OCI-LY1 (cell line): ENCODE results near the gene EPB41.
"Not testable (repeated sequence)": the region's sequence is repeated elsewhere in the genome, so short reads cannot be mapped to it uniquely, and the experiment has no call there.

Source experiments
- H2AFZ ChIP-seq: fragments of 200-600 bp; sonication (generic), shearing (Covaris generic); 2 replicates; pipeline ENCODE4 v1.6.0; 2014; ENCODE audit warnings: antibody characterized with exemption, mild to moderate bottlenecking, low read length
- H3F3A ChIP-seq: fragments of 200-600 bp; sonication (generic), shearing (Covaris generic); 2 replicates; pipeline ENCODE4 v1.6.0; 2014; ENCODE audit warnings: mild to moderate bottlenecking, antibody characterized with exemption, low read length, moderate library complexity; ENCODE audit not compliant: insufficient read depth
- H3K27ac ChIP-seq: fragments of 200-600 bp; sonication (generic); 2 replicates; pipeline ENCODE4 v1.5.1; 2014; ENCODE audit warnings: low read length, mixed run types, mild to moderate bottlenecking, low read depth; ENCODE audit not compliant: poor library complexity, severe bottlenecking
- H3K27me3 ChIP-seq: fragments of 200-600 bp; sonication (generic); 2 replicates; pipeline ENCODE4 v1.6.0; 2014; ENCODE audit warnings: antibody characterized with exemption, mild to moderate bottlenecking, low read length, moderate library complexity; ENCODE audit not compliant: insufficient read depth
- H3K36me3 ChIP-seq: fragments of 200-600 bp; sonication (generic); 2 replicates; pipeline ENCODE4 v1.6.1; 2014; ENCODE audit warnings: mild to moderate bottlenecking, antibody characterized with exemption, low read length, moderate library complexity, mixed read lengths; ENCODE audit not compliant: insufficient read depth
- H3K4me1 ChIP-seq: fragments of 200-600 bp; sonication (generic); 2 replicates; pipeline ENCODE4 v1.5.1; 2014; ENCODE audit warnings: mild to moderate bottlenecking, low read length, moderate library complexity; ENCODE audit not compliant: insufficient read depth, severe bottlenecking
- H3K4me2 ChIP-seq: fragments of 200-600 bp; sonication (generic), shearing (Covaris generic); 2 replicates; pipeline ENCODE4 v1.6.1; 2014; ENCODE audit warnings: low read length
- H3K4me3 ChIP-seq: fragments of 200-600 bp; sonication (generic); 2 replicates; pipeline ENCODE4 v1.5.1; 2014; ENCODE audit warnings: low read length, low read depth, mild to moderate bottlenecking, mixed read lengths; ENCODE audit not compliant: poor library complexity, severe bottlenecking
- H3K79me2 ChIP-seq: fragments of 200-600 bp; shearing (Covaris generic); 2 replicates; pipeline ENCODE4 v1.6.1; 2016; ENCODE audit warnings: mixed run types, low read length, mixed read lengths; ENCODE audit not compliant: insufficient read depth
- H3K9ac ChIP-seq: fragments of 200-600 bp; sonication (generic), shearing (Covaris generic); 2 replicates; pipeline ENCODE4 v1.6.1; 2014; ENCODE audit warnings: mild to moderate bottlenecking, low read length, mixed read lengths
- H3K9me2 ChIP-seq: fragments of 200-600 bp; sonication (generic), shearing (Covaris generic); 2 replicates; pipeline ENCODE4 v1.6.1; 2014; ENCODE audit warnings: low read depth, mild to moderate bottlenecking, low read length, mixed read lengths
- H3K9me3 ChIP-seq: fragments of 200-600 bp; shearing (Covaris generic); 2 replicates; pipeline ENCODE4 v1.6.1; 2014; ENCODE audit warnings: low read length, mixed read lengths
- H4K20me1 ChIP-seq: fragments of 200-600 bp; sonication (generic), shearing (Covaris generic); 2 replicates; pipeline ENCODE4 v1.6.0; 2016; ENCODE audit warnings: mild to moderate bottlenecking, low read length; ENCODE audit not compliant: insufficient read depth
- EZH2 ChIP-seq: fragments of 200-600 bp; sonication (generic), shearing (Covaris generic); IDR thresholded peaks from 2 replicates; pipeline ENCODE4 v1.8.0; 2017; ENCODE audit warnings: borderline replicate concordance, mixed run types, mild to moderate bottlenecking, antibody characterized with exemption, low read length, moderate library complexity, mixed read lengths
- TF ChIP-seq, protein P1 (sequence below): fragments of 200-600 bp; sonication (generic), shearing (Covaris generic); IDR thresholded peaks from 2 replicates; pipeline ENCODE4 v1.5.1; 2017; ENCODE audit warnings: mild to moderate bottlenecking, antibody characterized with exemption, low read length, moderate library complexity, mixed read lengths

EPB41 gene

GRCh38 chr1:28867850-28868249, 46.5 kb upstream of the EPB41 start:
- Histone ChIP-seq H3K9me2 (no peaks in the 10 kb centered on the region), H2AFZ (no peak overlapping the region), H4K20me1 (no peaks in the 10 kb centered on the region), H3K4me1 (no peaks in the 10 kb centered on the region), H3K9me3 (no peaks in the 10 kb centered on the region), H3K27me3 (no peaks in the 10 kb centered on the region; the same call in 1 of the 2 replicates), H3K36me3 (no peaks in the 10 kb centered on the region), H3K4me2 (no peak overlapping the region), H3K79me2 (no peaks in the 10 kb centered on the region), H3K9ac (no peak overlapping the region), H3K4me3 (no peak overlapping the region), H3F3A (no peaks in the 10 kb centered on the region), H3K27ac (no peak overlapping the region)
- no peak for TF ChIP-seq EZH2
- TF ChIP-seq, protein P1, sequence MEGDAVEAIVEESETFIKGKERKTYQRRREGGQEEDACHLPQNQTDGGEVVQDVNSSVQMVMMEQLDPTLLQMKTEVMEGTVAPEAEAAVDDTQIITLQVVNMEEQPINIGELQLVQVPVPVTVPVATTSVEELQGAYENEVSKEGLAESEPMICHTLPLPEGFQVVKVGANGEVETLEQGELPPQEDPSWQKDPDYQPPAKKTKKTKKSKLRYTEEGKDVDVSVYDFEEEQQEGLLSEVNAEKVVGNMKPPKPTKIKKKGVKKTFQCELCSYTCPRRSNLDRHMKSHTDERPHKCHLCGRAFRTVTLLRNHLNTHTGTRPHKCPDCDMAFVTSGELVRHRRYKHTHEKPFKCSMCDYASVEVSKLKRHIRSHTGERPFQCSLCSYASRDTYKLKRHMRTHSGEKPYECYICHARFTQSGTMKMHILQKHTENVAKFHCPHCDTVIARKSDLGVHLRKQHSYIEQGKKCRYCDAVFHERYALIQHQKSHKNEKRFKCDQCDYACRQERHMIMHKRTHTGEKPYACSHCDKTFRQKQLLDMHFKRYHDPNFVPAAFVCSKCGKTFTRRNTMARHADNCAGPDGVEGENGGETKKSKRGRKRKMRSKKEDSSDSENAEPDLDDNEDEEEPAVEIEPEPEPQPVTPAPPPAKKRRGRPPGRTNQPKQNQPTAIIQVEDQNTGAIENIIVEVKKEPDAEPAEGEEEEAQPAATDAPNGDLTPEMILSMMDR = no peak

DNA sequence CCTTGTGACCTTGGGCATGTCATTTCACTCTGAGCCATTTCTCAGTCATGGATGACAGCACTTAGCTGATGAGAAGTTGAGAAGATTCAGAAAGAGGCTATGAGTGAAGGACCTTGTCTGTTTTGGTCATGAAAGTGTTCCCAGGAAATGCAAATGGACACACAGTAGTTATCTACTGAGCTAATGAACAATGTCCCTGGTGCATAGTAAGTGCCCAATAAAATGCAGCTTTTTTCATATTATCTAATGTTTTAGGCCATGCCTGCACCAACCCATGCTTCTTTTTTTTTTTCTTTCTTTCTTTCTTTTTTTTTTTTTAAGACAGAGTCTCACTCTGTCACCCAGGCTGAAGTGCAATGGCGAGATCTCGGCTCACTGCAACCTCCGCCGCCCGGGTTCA, 44.4 kb upstream of the EPB41 start:
- no peaks in the 10 kb centered on the region for H4K20me1 ChIP-seq
- H3F3A ChIP-seq = no peaks in the 10 kb centered on the region
- no peaks in the 10 kb centered on the region for H3K9me2 ChIP-seq
- no peaks in the 10 kb centered on the region; the same call in 1 of the 2 replicates for H3K27me3 ChIP-seq
- no peaks in the 10 kb centered on the region for H3K4me1 ChIP-seq
- no peaks in the 10 kb centered on the region for H3K79me2 ChIP-seq
- no peaks in the 10 kb centered on the region for H3K9me3 ChIP-seq
- H2AFZ ChIP-seq = no peak overlapping the region
- no peaks in the 10 kb centered on the region for H3K36me3 ChIP-seq
- H3K9ac ChIP-seq = no peak overlapping the region
- H3K27ac ChIP-seq = no peak overlapping the region
- TF ChIP-seq, protein P1 = no peak
- no peak for TF ChIP-seq EZH2
- no peak overlapping the region for H3K4me3 ChIP-seq
- H3K4me2 ChIP-seq = no peak overlapping the region

- Histone ChIP-seq H3K4me2 (no peak overlapping the region), H4K20me1 (no peaks in the 10 kb centered on the region), H3K9me3 (no peaks in the 10 kb centered on the region), H2AFZ (no peak overlapping the region), H3K27me3 (no peaks in the 10 kb centered on the region; the same call in 1 of the 2 replicates), H3K9me2 (no peaks in the 10 kb centered on the region), H3K4me3 (no peak overlapping the region), H3F3A (no peaks in the 10 kb centered on the region), H3K4me1 (peaks cover 1% of the 10 kb centered on the region), H3K36me3 (no peaks in the 10 kb centered on the region), H3K79me2 (no peaks in the 10 kb centered on the region), H3K9ac (no peak overlapping the region), H3K27ac (no peak overlapping the region)
- no peak for TF ChIP-seq EZH2
- TF ChIP-seq, protein P1 = no peak
Observed at GRCh38 chr1:28871631-28872401, 42.6 kb upstream of the EPB41 start.

GRCh38 chr1:28875134-28875533, 39.2 kb upstream of the EPB41 start:
- H3K9me2 ChIP-seq, H3K4me3 ChIP-seq, H4K20me1 ChIP-seq, H3K79me2 ChIP-seq, H3K9me3 ChIP-seq, H3K27ac ChIP-seq, H2AFZ ChIP-seq, H3K27me3 ChIP-seq, H3F3A ChIP-seq, H3K4me1 ChIP-seq, H3K36me3 ChIP-seq, H3K4me2 ChIP-seq, H3K9ac ChIP-seq: not testable (repeated sequence)
